Stimulated activated CD8-positive, alpha-beta memory T cell treated with anti-CD3 and anti-CD28 coated beads, Interleukin-15, amount 100 ng/mL, for 24 hours (primary cell): ENCODE results near the gene FHIT.

ENCODE experiments used
- DNase-seq: peaks from one replicate; pipeline ENCODE4 v3.0.0-alpha.2; 2020; ENCODE audit warnings: low read depth

FHIT gene

GRCh38 chr3:60760145-60760544, 491.1 kb downstream of the FHIT start:
- DNase-seq: no peak

- no peak for DNase-seq
Measured at GRCh38 chr3:60759439-60759838, 491.8 kb downstream of the FHIT start.

GRCh38 chr3:60758831-60759230, 492.4 kb downstream of the FHIT start:
- no peak for DNase-seq

GRCh38 chr3:60758171-60758570, 493.1 kb downstream of the FHIT start:
- no peak for DNase-seq

- no peak for DNase-seq
Measured at GRCh38 chr3:60757724-60758123, 493.5 kb downstream of the FHIT start.

GRCh38 chr3:60756241-60757030, 494.8 kb downstream of the FHIT start:
- DNase-seq: no peak

- DNase-seq: no peak
Measured at GRCh38 chr3:60755094-60755493, 496.2 kb downstream of the FHIT start.

GRCh38 chr3:60754617-60755016, 496.6 kb downstream of the FHIT start:
- no peak for DNase-seq

GRCh38 chr3:60752809-60753208, 498.4 kb downstream of the FHIT start:
- no peak for DNase-seq

- no peak for DNase-seq
Measured at GRCh38 chr3:60746695-60747416, 504.4 kb downstream of the FHIT start.

- no peak for DNase-seq
Measured at GRCh38 chr3:60746043-60746638, 505.1 kb downstream of the FHIT start.

- DNase-seq: no peak
Measured at GRCh38 chr3:60743631-60744164, 507.6 kb downstream of the FHIT start.

- no peak for DNase-seq
Measured at GRCh38 chr3:60742606-60743145, 508.6 kb downstream of the FHIT start.

GRCh38 chr3:60737633-60738399, 513.4 kb downstream of the FHIT start:
- no peak for DNase-seq

- DNase-seq: no peak
Measured at GRCh38 chr3:60730371-60730770, 520.9 kb downstream of the FHIT start.

GRCh38 chr3:60729056-60729455, 522.2 kb downstream of the FHIT start:
- no peak for DNase-seq

- no peak for DNase-seq
Measured at GRCh38 chr3:60728006-60728405, 523.2 kb downstream of the FHIT start.

GRCh38 chr3:60720736-60721135, 530.5 kb downstream of the FHIT start:
- no peak for DNase-seq

GRCh38 chr3:60716573-60716972, 534.7 kb downstream of the FHIT start:
- DNase-seq: no peak

GRCh38 chr3:60708191-60708975, 542.9 kb downstream of the FHIT start:
- DNase-seq: no peak

GRCh38 chr3:60707452-60708020, 543.7 kb downstream of the FHIT start:
- no peak for DNase-seq
